ENCODE data around the gene MINDY1. TPM values are rescaled to one million over a fixed set of nuclear protein-coding genes. Genes with fewer than 3 reads are reported as not detected.

Gene MINDY1
- total and polyA plus RNA-seq, 2 donors (not counting 3 experiments of a cell fraction or from before 2014, with no cell fraction given), result 12.0 to 15.4 TPM

DNA sequence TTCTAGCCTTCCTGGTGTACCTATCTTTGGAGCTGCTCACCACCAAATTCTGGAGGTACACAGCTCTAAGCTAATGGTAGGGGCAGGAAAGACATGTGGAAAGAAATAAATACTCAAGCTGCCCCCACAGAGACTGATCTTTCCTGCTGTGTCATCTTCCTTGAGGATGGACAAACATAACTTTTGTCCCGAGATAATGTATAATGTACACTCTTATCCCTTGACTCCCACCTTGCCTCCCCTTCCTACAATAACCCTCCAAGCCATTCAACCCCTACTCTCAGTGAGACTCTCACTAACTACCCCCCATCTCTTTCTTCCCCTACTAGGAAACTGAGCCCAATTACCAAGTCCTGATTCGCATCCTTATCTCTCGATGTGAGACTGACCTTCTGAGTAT is 12.5 kb downstream of the MINDY1 start:
- CTCF ChIA-PET, result interaction anchor here (1.1 to 12.3 kb wide), 7 partner anchors 12 to 807 kb away, joined by 3 to 278 read pairs (median 4); partner anchors contain the start of genes ANXA9, CERS2 and MINDY1

DNA sequence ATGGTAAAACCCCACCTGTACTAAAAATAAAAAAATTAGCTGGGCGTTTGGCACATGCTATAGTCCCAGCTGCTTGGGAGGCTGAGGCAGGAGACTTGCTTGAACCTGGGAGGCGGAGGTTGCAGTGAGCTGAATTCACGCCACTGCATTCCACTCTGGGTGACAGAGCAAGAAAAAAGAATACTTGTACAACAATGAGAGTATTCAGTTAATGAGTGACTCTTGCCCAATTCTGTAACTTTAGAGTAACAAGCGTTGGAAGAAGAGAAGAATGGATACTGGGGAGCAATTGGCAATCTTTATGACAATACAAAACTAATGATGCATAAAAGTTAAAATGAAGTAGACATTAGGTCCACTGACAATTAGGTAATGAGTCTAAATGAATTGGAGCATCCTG is 14.1 kb downstream of the MINDY1 start:
- H3K27me3 ChIP-seq (ENCODE audit: control insufficient read depth in 2 of 2, insufficient read depth in 2 of 2, low read length in 2 of 2), result no peaks in the 10 kb centered on the region
- H3K9ac ChIP-seq (replicated peaks; ENCODE audit: extremely low read depth, insufficient read depth, low read length), result no peak overlapping the region
- no peaks in the 10 kb centered on the region for H4K20me1 ChIP-seq (replicated peaks; ENCODE audit: control insufficient read depth, extremely low read depth, insufficient read depth, low read length)
- ChIA-PET CTCF (interaction anchor here (1.6 to 12.3 kb wide), 2 partner anchors 11 to 14 kb away, joined by 4 to 278 read pairs; partner anchors contain the start of genes ANXA9, CERS2 and MINDY1), POLR2A (no interaction called here)
- FAIRE-seq (peak; percentile 21), DNase-seq (ENCODE audit: low read depth, low spot score) (no peak)
- no peaks in the 10 kb centered on the region for H3K9me1 ChIP-seq (replicated peaks; ENCODE audit: control insufficient read depth, extremely low read depth, insufficient read depth, low read length)
- peaks cover 0 to 8% of the 10 kb centered on the region in 2 experiments for H3K36me3 ChIP-seq (ENCODE audit: control insufficient read depth in 2 of 2, extremely low read depth in 1 of 2, insufficient read depth in 2 of 2, low read length in 2 of 2)
- no TSS peak for BruUV-seq (replicated peaks)
- no peaks in the 10 kb centered on the region for H3K4me1 ChIP-seq (ENCODE audit: control insufficient read depth, extremely low read depth, insufficient read depth, low read length)
- H3K27ac ChIP-seq (ENCODE audit: insufficient read depth, low read depth, low read length), result no peak overlapping the region
- intact Hi-C loops (cut with micrococcal nuclease) (no loop called here), dilution Hi-C loops (cut with MboI; ENCODE audit: extremely low pct_ligation_motif_present, low sequenced_read_pairs) (no loop called here)
- H3K9me3 ChIP-seq (replicated peaks; ENCODE audit: control insufficient read depth, insufficient read depth, low read length), result no peaks in the 10 kb centered on the region
- H3K79me2 ChIP-seq (ENCODE audit: control insufficient read depth, insufficient read depth, low read length), result no peaks in the 10 kb centered on the region
- TF ChIP-seq, protein P1, sequence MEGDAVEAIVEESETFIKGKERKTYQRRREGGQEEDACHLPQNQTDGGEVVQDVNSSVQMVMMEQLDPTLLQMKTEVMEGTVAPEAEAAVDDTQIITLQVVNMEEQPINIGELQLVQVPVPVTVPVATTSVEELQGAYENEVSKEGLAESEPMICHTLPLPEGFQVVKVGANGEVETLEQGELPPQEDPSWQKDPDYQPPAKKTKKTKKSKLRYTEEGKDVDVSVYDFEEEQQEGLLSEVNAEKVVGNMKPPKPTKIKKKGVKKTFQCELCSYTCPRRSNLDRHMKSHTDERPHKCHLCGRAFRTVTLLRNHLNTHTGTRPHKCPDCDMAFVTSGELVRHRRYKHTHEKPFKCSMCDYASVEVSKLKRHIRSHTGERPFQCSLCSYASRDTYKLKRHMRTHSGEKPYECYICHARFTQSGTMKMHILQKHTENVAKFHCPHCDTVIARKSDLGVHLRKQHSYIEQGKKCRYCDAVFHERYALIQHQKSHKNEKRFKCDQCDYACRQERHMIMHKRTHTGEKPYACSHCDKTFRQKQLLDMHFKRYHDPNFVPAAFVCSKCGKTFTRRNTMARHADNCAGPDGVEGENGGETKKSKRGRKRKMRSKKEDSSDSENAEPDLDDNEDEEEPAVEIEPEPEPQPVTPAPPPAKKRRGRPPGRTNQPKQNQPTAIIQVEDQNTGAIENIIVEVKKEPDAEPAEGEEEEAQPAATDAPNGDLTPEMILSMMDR (IDR thresholded peaks at IDR 0.05; ENCODE audit: extremely low read depth in 1 of 2, insufficient read depth in 1 of 2, low read depth in 1 of 2, low read length in 2 of 2), result no peak
- TF ChIP-seq FOS (IDR thresholded peaks at IDR 0.05; ENCODE audit: borderline replicate concordance, insufficient read depth, low read length), result no peak
- no peak for TF ChIP-seq POLR2A (IDR thresholded peaks at IDR 0.05; ENCODE audit: low read depth, low read length)
- TF ChIP-seq, protein P2, sequence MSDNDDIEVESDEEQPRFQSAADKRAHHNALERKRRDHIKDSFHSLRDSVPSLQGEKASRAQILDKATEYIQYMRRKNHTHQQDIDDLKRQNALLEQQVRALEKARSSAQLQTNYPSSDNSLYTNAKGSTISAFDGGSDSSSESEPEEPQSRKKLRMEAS (IDR thresholded peaks at IDR 0.05; ENCODE audit: insufficient read depth, insufficient read length), result no peak
- no peak for TF ChIP-seq MYC (IDR thresholded peaks at IDR 0.05; ENCODE audit: low read depth, low read length)
- TF ChIP-seq GATA2 (IDR thresholded peaks at IDR 0.05; ENCODE audit: insufficient read depth, insufficient read length, low read depth, low read length), result no peak
- TF ChIP-seq POLR2AphosphoS5 (IDR thresholded peaks at IDR 0.05; ENCODE audit: insufficient read depth, low read depth, low read length), result no peak
- no peak for TF ChIP-seq EZH2 (IDR thresholded peaks at IDR 0.05; ENCODE audit: borderline replicate concordance, low read depth, low read length, severe bottlenecking)
- no peak for TF ChIP-seq JUN (IDR thresholded peaks at IDR 0.05; ENCODE audit: borderline replicate concordance, insufficient read depth, insufficient read length, low read depth)
- no peak overlapping the region for H2AFZ ChIP-seq (ENCODE audit: low read depth, low read length)
- H3K4me3 ChIP-seq (replicated peaks in 1 of 3; ENCODE audit: insufficient read depth in 1 of 3, low read depth in 1 of 3, low read length in 3 of 3), result no peak overlapping the region
- no peak overlapping the region for H3K4me2 ChIP-seq (ENCODE audit: insufficient read depth, low read length)

More for the DNA sequence above, 12.5 kb downstream of the MINDY1 start:
- Histone ChIP-seq H3K9ac (replicated peaks; ENCODE audit: extremely low read depth, insufficient read depth, low read length) (no peak overlapping the region), H3K9me1 (replicated peaks; ENCODE audit: control insufficient read depth, extremely low read depth, insufficient read depth, low read length) (no peaks in the 10 kb centered on the region), H2AFZ (ENCODE audit: low read depth, low read length) (no peak overlapping the region), H3K9me3 (replicated peaks; ENCODE audit: control insufficient read depth, insufficient read depth, low read length) (no peaks in the 10 kb centered on the region), H3K27me3 (ENCODE audit: control insufficient read depth in 2 of 2, insufficient read depth in 2 of 2, low read length in 2 of 2) (no peaks in the 10 kb centered on the region), H3K27ac (ENCODE audit: insufficient read depth, low read depth, low read length) (no peak overlapping the region), H3K4me3 (replicated peaks in 1 of 3; ENCODE audit: insufficient read depth in 1 of 3, low read depth in 1 of 3, low read length in 3 of 3) (no peak overlapping the region), H3K4me1 (ENCODE audit: control insufficient read depth, extremely low read depth, insufficient read depth, low read length) (peaks cover 5% of the 10 kb centered on the region), H3K4me2 (ENCODE audit: insufficient read depth, low read length) (no peak overlapping the region), H3K79me2 (ENCODE audit: control insufficient read depth, insufficient read depth, low read length) (no peaks in the 10 kb centered on the region), H4K20me1 (replicated peaks; ENCODE audit: control insufficient read depth, extremely low read depth, insufficient read depth, low read length) (no peaks in the 10 kb centered on the region), H3K36me3 (ENCODE audit: control insufficient read depth in 2 of 2, extremely low read depth in 1 of 2, insufficient read depth in 2 of 2, low read length in 2 of 2) (peaks cover 0 to 11% of the 10 kb centered on the region in 2 experiments)
- dilution Hi-C loops (cut with MboI; ENCODE audit: extremely low pct_ligation_motif_present, low sequenced_read_pairs) (no loop called here), intact Hi-C loops (cut with micrococcal nuclease) (no loop called here)
- FAIRE-seq (no peak), DNase-seq (ENCODE audit: low read depth, low spot score) (no peak)
- POLR2A ChIA-PET, result no interaction called here
- BruUV-seq (replicated peaks), result no TSS peak
- TF ChIP-seq POLR2A (IDR thresholded peaks at IDR 0.05; ENCODE audit: low read depth, low read length) (no peak), FOS (IDR thresholded peaks at IDR 0.05; ENCODE audit: borderline replicate concordance, insufficient read depth, low read length) (no peak), MYC (IDR thresholded peaks at IDR 0.05; ENCODE audit: low read depth, low read length) (no peak), EZH2 (IDR thresholded peaks at IDR 0.05; ENCODE audit: borderline replicate concordance, low read depth, low read length, severe bottlenecking) (no peak), JUN (IDR thresholded peaks at IDR 0.05; ENCODE audit: borderline replicate concordance, insufficient read depth, insufficient read length, low read depth) (no peak)

All from endothelial cell of umbilical vein (primary cell).